ENCODE measurements around the gene IFNK. TPM values are rescaled to one million over a fixed set of nuclear protein-coding genes. Genes with fewer than 3 reads are reported as not detected.

Gene IFNK
- total and polyA plus RNA-seq, 2 experiments from 2014 or later, result not detected

DNA sequence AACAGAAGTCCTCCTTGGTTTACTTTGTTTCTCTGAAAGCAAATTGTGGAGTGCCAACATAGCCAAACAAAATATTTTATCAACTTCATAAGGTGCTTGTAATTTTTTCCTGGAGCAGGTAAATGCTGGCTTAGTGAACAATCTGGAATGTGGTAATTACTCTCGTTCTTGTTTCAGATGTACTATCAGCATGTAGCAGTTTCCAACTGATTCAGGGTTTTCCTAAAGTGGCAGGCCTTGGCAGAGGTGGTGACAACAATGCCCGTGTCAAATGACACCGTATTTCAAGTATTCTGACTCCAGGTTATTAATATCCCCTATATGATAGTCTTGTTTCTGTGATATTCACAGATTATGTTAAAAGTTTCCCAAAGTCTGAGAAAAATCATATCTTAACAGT lies 48.0 kb downstream of the IFNK start:
- H3K27ac ChIP-seq, result peak overlapping the region; percentile 100
- no peaks in the 10 kb centered on the region for H3K27me3 ChIP-seq
- TF ChIP-seq, protein P1, sequence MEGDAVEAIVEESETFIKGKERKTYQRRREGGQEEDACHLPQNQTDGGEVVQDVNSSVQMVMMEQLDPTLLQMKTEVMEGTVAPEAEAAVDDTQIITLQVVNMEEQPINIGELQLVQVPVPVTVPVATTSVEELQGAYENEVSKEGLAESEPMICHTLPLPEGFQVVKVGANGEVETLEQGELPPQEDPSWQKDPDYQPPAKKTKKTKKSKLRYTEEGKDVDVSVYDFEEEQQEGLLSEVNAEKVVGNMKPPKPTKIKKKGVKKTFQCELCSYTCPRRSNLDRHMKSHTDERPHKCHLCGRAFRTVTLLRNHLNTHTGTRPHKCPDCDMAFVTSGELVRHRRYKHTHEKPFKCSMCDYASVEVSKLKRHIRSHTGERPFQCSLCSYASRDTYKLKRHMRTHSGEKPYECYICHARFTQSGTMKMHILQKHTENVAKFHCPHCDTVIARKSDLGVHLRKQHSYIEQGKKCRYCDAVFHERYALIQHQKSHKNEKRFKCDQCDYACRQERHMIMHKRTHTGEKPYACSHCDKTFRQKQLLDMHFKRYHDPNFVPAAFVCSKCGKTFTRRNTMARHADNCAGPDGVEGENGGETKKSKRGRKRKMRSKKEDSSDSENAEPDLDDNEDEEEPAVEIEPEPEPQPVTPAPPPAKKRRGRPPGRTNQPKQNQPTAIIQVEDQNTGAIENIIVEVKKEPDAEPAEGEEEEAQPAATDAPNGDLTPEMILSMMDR (IDR thresholded peaks at IDR 0.05; ENCODE audit: poor library complexity), result no peak
- TF ChIP-seq EZH2phosphoT487 (IDR thresholded peaks at IDR 0.05; ENCODE audit: low read depth, severe bottlenecking, unreplicated experiment) (no peak), EZH2 (IDR thresholded peaks at IDR 0.05; ENCODE audit: borderline replicate concordance) (no peak)
- no peaks in the 10 kb centered on the region for H3K36me3 ChIP-seq (replicated peaks; ENCODE audit: insufficient read depth, low read depth)
- WGBS (ENCODE audit: low lambda C conversion rate, missing lambda C conversion rate), result 57% methylated on average over 3 of the region's 3 CpGs
- H3K9me3 ChIP-seq (ENCODE audit: low read depth), result no peaks in the 10 kb centered on the region
- H3K4me1 ChIP-seq (ENCODE audit: insufficient read depth), result peaks cover 19% of the 10 kb centered on the region
- peaks cover 46% of the 10 kb centered on the region for H3K79me2 ChIP-seq
- no peak for DNase-seq (ENCODE audit: low spot score)
- no peak overlapping the region for H3K4me3 ChIP-seq
- no peaks in the 10 kb centered on the region for H4K20me1 ChIP-seq (ENCODE audit: insufficient read depth, poor library complexity, severe bottlenecking)
- peak overlapping the region; percentile 77 for H3K4me2 ChIP-seq
- no peaks in the 10 kb centered on the region for H3K9me2 ChIP-seq (replicated peaks; ENCODE audit: insufficient read depth)
- no peak overlapping the region for H2AFZ ChIP-seq

DNA sequence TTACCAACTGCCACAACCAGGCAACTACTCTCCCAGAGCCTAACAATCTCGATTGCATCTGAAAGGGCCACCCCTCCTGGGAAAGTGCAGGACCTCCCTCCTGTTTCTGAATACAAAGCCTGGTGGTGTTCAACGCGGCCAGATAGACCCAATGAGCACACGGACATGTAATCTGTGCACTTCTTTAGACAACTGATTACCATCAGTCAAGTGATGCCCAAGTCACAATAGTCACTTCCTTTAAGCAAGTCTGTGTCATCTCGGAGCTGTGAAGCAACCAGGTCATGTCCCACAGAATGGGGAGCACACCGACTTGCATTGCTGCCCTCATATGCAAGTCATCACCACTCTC lies 48.5 kb downstream of the IFNK start:
- Histone ChIP-seq H3K4me1 (ENCODE audit: insufficient read depth) (peaks cover 19% of the 10 kb centered on the region), H3K4me3 (peak overlapping the region; percentile 71), H3K9me3 (ENCODE audit: low read depth) (no peaks in the 10 kb centered on the region), H2AFZ (peak overlapping the region; percentile 85), H3K27me3 (no peaks in the 10 kb centered on the region), H3K36me3 (replicated peaks; ENCODE audit: insufficient read depth, low read depth) (no peaks in the 10 kb centered on the region), H3K4me2 (peak overlapping the region; percentile 77), H3K27ac (peak overlapping the region; percentile 100), H4K20me1 (ENCODE audit: insufficient read depth, poor library complexity, severe bottlenecking) (no peaks in the 10 kb centered on the region), H3K79me2 (peaks cover 41% of the 10 kb centered on the region), H3K9me2 (replicated peaks; ENCODE audit: insufficient read depth) (no peaks in the 10 kb centered on the region)
- WGBS (ENCODE audit: low lambda C conversion rate, missing lambda C conversion rate), result 2% methylated on average over 6 of the region's 6 CpGs
- no peak for DNase-seq (ENCODE audit: low spot score)
- TF ChIP-seq EZH2phosphoT487 (IDR thresholded peaks at IDR 0.05; ENCODE audit: low read depth, severe bottlenecking, unreplicated experiment) (no peak), EZH2 (IDR thresholded peaks at IDR 0.05; ENCODE audit: borderline replicate concordance) (no peak)
- TF ChIP-seq, protein P1 (IDR thresholded peaks at IDR 0.05; ENCODE audit: poor library complexity), result no peak

DNA sequence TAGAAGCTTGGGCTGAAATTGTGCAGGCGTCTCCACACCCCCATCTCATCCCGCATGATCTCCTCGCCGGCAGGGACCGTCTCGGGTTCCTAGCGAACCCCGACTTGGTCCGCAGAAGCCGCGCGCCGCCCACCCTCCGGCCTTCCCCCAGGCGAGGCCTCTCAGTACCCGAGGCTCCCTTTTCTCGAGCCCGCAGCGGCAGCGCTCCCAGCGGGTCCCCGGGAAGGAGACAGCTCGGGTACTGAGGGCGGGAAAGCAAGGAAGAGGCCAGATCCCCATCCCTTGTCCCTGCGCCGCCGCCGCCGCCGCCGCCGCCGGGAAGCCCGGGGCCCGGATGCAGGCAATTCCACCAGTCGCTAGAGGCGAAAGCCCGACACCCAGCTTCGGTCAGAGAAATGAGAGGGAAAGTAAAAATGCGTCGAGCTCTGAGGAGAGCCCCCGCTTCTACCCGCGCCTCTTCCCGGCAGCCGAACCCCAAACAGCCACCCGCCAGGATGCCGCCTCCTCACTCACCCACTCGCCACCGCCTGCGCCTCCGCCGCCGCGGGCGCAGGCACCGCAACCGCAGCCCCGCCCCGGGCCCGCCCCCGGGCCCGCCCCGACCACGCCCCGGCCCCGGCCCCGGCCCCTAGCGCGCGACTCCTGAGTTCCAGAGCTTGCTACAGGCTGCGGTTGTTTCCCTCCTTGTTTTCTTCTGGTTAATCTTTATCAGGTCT lies 49.0 kb downstream of the IFNK start, which contains the start of gene C9orf72:
TSS of gene C9orf72 (minus strand) at position 564 of the 716 bp plus-strand sequence. CDS start 6,361 bp downstream, outside the sequence.
- Histone ChIP-seq H3K4me3 (peak within 1 kb of the TSS; percentile 71), H3K27ac (peak within 1 kb of the TSS; percentile 100), H4K20me1 (ENCODE audit: insufficient read depth, poor library complexity, severe bottlenecking) (no peaks in the 10 kb centered on the region), H2AFZ (peak within 1 kb of the TSS; percentile 85), H3K79me2 (peaks cover 36% of the 10 kb centered on the region), H3K9me2 (replicated peaks; ENCODE audit: insufficient read depth) (no peaks in the 10 kb centered on the region), H3K27me3 (no peaks in the 10 kb centered on the region), H3K36me3 (replicated peaks; ENCODE audit: insufficient read depth, low read depth) (no peaks in the 10 kb centered on the region), H3K4me1 (ENCODE audit: insufficient read depth) (peaks cover 19% of the 10 kb centered on the region), H3K4me2 (peak within 1 kb of the TSS; percentile 80), H3K9me3 (ENCODE audit: low read depth) (no peaks in the 10 kb centered on the region)
- WGBS (ENCODE audit: low lambda C conversion rate, missing lambda C conversion rate), result 2% methylated on average over 51 of the region's 72 CpGs
- DNase-seq (ENCODE audit: low spot score), result peak; percentile 92
- TF ChIP-seq EZH2 (IDR thresholded peaks at IDR 0.05; ENCODE audit: borderline replicate concordance), result no peak
- no peak for TF ChIP-seq EZH2phosphoT487 (IDR thresholded peaks at IDR 0.05; ENCODE audit: low read depth, severe bottlenecking, unreplicated experiment)
- TF ChIP-seq, protein P1 (IDR thresholded peaks at IDR 0.05; ENCODE audit: poor library complexity), result peak; percentile 12

Measured in hepatocyte (in vitro differentiated cells).